Measurements from ENCODE around the gene USP3.
A peak's percentile ranks its signal among the peaks of the same experiment; 100 is the strongest.

GRCh38 chr15:63599401-63600000, 95.1 kb downstream of the USP3 start:
- TF ChIP-seq, protein P1, sequence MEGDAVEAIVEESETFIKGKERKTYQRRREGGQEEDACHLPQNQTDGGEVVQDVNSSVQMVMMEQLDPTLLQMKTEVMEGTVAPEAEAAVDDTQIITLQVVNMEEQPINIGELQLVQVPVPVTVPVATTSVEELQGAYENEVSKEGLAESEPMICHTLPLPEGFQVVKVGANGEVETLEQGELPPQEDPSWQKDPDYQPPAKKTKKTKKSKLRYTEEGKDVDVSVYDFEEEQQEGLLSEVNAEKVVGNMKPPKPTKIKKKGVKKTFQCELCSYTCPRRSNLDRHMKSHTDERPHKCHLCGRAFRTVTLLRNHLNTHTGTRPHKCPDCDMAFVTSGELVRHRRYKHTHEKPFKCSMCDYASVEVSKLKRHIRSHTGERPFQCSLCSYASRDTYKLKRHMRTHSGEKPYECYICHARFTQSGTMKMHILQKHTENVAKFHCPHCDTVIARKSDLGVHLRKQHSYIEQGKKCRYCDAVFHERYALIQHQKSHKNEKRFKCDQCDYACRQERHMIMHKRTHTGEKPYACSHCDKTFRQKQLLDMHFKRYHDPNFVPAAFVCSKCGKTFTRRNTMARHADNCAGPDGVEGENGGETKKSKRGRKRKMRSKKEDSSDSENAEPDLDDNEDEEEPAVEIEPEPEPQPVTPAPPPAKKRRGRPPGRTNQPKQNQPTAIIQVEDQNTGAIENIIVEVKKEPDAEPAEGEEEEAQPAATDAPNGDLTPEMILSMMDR (conservative IDR thresholded peaks at IDR 0.05), result peak; percentile 91
- no peak for TF ChIP-seq ZFX (IDR thresholded peaks at IDR 0.05)
